Mesendoderm (in vitro differentiated cells): ENCODE measurements around the gene KBTBD8.

ENCODE experiments used
- DNase-seq: peaks from one replicate; pipeline ENCODE4 v3.0.0; 2013
- H2AK5ac ChIP-seq: 2 replicates; pipeline ENCODE4 v1.6.1; 2013; ENCODE audit warnings: low read length, inconsistent platforms
- H2BK120ac ChIP-seq: 2 replicates; pipeline ENCODE4 v1.6.1; 2013; ENCODE audit warnings: low read depth, mild to moderate bottlenecking, low read length, moderate library complexity, mixed read lengths
- H2BK15ac ChIP-seq: replicated peaks from 2 replicates; pipeline ENCODE4 v1.6.1; 2013; ENCODE audit warnings: low read depth, mild to moderate bottlenecking, moderate library complexity
- H2BK5ac ChIP-seq: 2 replicates; pipeline ENCODE4 v1.6.1; 2013; ENCODE audit warnings: low read length, inconsistent platforms
- H3K18ac ChIP-seq: 2 replicates; pipeline ENCODE4 v1.6.1; 2013; ENCODE audit warnings: mild to moderate bottlenecking, low read length, mixed read lengths
- H3K23ac ChIP-seq: one replicate; pipeline ENCODE4 v1.6.1; 2013; ENCODE audit warnings: low read length
- H3K27ac ChIP-seq: 2 replicates; pipeline ENCODE4 v1.5.1; 2013; ENCODE audit warnings: low read depth, mild to moderate bottlenecking, inconsistent platforms, low read length, moderate library complexity
- H3K27me3 ChIP-seq: 2 replicates; pipeline ENCODE4 v1.6.1; 2013; ENCODE audit warnings: low read length, control low read depth, mild to moderate bottlenecking, inconsistent platforms; ENCODE audit not compliant: insufficient read depth, poor library complexity
- H3K36me3 ChIP-seq: 2 replicates; pipeline ENCODE4 v1.6.1; 2013; ENCODE audit warnings: low read length, inconsistent platforms; ENCODE audit not compliant: control insufficient read depth, insufficient read depth
- H3K4ac ChIP-seq: one replicate; pipeline ENCODE4 v1.6.1; 2013; ENCODE audit warnings: low read depth, mild to moderate bottlenecking, low read length, moderate library complexity
- H3K4me1 ChIP-seq: 2 replicates; pipeline ENCODE4 v1.6.1; 2013; ENCODE audit warnings: low read depth, low read length, inconsistent platforms; ENCODE audit not compliant: control insufficient read depth
- H3K4me2 ChIP-seq: 2 replicates; pipeline ENCODE4 v1.6.1; 2013; ENCODE audit warnings: low read length
- H3K4me3 ChIP-seq: 2 replicates; pipeline ENCODE4 v1.5.1; 2013; ENCODE audit warnings: mild to moderate bottlenecking, low read length
- H3K56ac ChIP-seq: one replicate; pipeline ENCODE4 v1.6.1; 2013; ENCODE audit warnings: low read length
- H3K79me1 ChIP-seq: 2 replicates; pipeline ENCODE4 v1.6.1; 2013; ENCODE audit warnings: low read length, inconsistent platforms
- H3K79me2 ChIP-seq: 2 replicates; pipeline ENCODE4 v1.6.1; 2013; ENCODE audit warnings: mild to moderate bottlenecking, low read length; ENCODE audit not compliant: control insufficient read depth, insufficient read depth
- H3K9ac ChIP-seq: 2 replicates; pipeline ENCODE4 v1.6.1; 2013; ENCODE audit warnings: low read length, inconsistent platforms
- H4K5ac ChIP-seq: one replicate; pipeline ENCODE4 v1.6.1; 2013; ENCODE audit warnings: low read length
- H4K8ac ChIP-seq: one replicate; pipeline ENCODE4 v1.6.1; 2013; ENCODE audit warnings: low read depth, mild to moderate bottlenecking, control low read depth, low read length, moderate library complexity
- WGBS: extraction: QIAGEN DNeasy Blood & Tissue Kit; methylation state at CpG from one replicate; pipeline ENCODE4 v1.1.7; 2013; ENCODE audit warnings: low lambda C conversion rate, missing lambda C conversion rate; ENCODE audit not compliant: insufficient coverage; ENCODE audit errors: extremely low coverage; 5-methylcytosine and 5-hydroxymethylcytosine counted together

The KBTBD8 gene

GRCh38 chr3:67016522-67017080 lies 18.5 kb downstream of the KBTBD8 start:
- no peak overlapping the region for H3K18ac ChIP-seq
- WGBS = 100% methylated on average over 1 of the region's 3 CpGs

GRCh38 chr3:67017211-67017610 lies 19.1 kb downstream of the KBTBD8 start:
- H4K8ac ChIP-seq = no peak overlapping the region
- no peak overlapping the region for H3K18ac ChIP-seq
- no peak overlapping the region for H3K9ac ChIP-seq
- H3K36me3 ChIP-seq = no peaks in the 10 kb centered on the region
- no peak overlapping the region for H2AK5ac ChIP-seq
- no peak overlapping the region for H2BK5ac ChIP-seq
- no peak overlapping the region for H3K4ac ChIP-seq
- H3K4me2 ChIP-seq = no peak overlapping the region
- no peak overlapping the region for H3K56ac ChIP-seq
- DNase-seq = peak; percentile 90
- no peak overlapping the region for H3K27ac ChIP-seq
- no peak overlapping the region for H3K4me3 ChIP-seq
- no CpG with 5 or more reads among the region's 1 CpG for WGBS
- H4K5ac ChIP-seq = no peak overlapping the region
- no peaks in the 10 kb centered on the region for H3K27me3 ChIP-seq
- no peak overlapping the region for H3K23ac ChIP-seq
- H3K79me2 ChIP-seq = no peaks in the 10 kb centered on the region
- no peaks in the 10 kb centered on the region for H3K79me1 ChIP-seq
- no peak overlapping the region for H2BK120ac ChIP-seq
- H2BK15ac ChIP-seq = no peak overlapping the region
- H3K4me1 ChIP-seq = peaks cover 11% of the 10 kb centered on the region

More at GRCh38 chr3:67016522-67017080, 18.5 kb downstream of the KBTBD8 start:
- no peak overlapping the region for H3K4ac ChIP-seq
- no peaks in the 10 kb centered on the region for H3K36me3 ChIP-seq
- no peak overlapping the region for H2BK5ac ChIP-seq
- no peak overlapping the region for H3K56ac ChIP-seq
- no peaks in the 10 kb centered on the region for H3K79me2 ChIP-seq
- no peaks in the 10 kb centered on the region for H3K27me3 ChIP-seq
- no peak overlapping the region for H3K27ac ChIP-seq
- H3K4me1 ChIP-seq = peaks cover 15% of the 10 kb centered on the region
- H3K23ac ChIP-seq = no peak overlapping the region
- no peak overlapping the region for H3K9ac ChIP-seq
- no peak overlapping the region for H3K4me3 ChIP-seq
- no peak overlapping the region for H2BK120ac ChIP-seq
- H4K8ac ChIP-seq = no peak overlapping the region
- DNase-seq = no peak
- H2BK15ac ChIP-seq = peak overlapping the region; percentile 88
- H4K5ac ChIP-seq = no peak overlapping the region
- no peak overlapping the region for H2AK5ac ChIP-seq
- no peaks in the 10 kb centered on the region for H3K79me1 ChIP-seq
- no peak overlapping the region for H3K4me2 ChIP-seq

- WGBS = no CpG with 5 or more reads among the region's 12 CpGs
- Histone ChIP-seq H3K9ac (no peak overlapping the region), H2BK15ac (no peak overlapping the region)
Observed at GRCh38 chr3:67018105-67018788, 20.1 kb downstream of the KBTBD8 start.

GRCh38 chr3:67018789-67019526 lies 20.9 kb downstream of the KBTBD8 start:
- H3K23ac ChIP-seq = no peak overlapping the region
- H3K79me1 ChIP-seq = no peaks in the 10 kb centered on the region
- no peak overlapping the region for H3K56ac ChIP-seq
- H3K27me3 ChIP-seq = no peaks in the 10 kb centered on the region
- WGBS = no CpG with 5 or more reads among the region's 13 CpGs
- H2BK5ac ChIP-seq = no peak overlapping the region
- no peak overlapping the region for H3K9ac ChIP-seq
- H4K5ac ChIP-seq = no peak overlapping the region
- peaks cover 11% of the 10 kb centered on the region for H3K4me1 ChIP-seq
- DNase-seq = no peak
- no peak overlapping the region for H2BK120ac ChIP-seq
- H3K4ac ChIP-seq = no peak overlapping the region
- no peak overlapping the region for H2AK5ac ChIP-seq
- no peak overlapping the region for H2BK15ac ChIP-seq
- no peak overlapping the region for H4K8ac ChIP-seq
- no peak overlapping the region for H3K18ac ChIP-seq
- H3K4me3 ChIP-seq = no peak overlapping the region
- H3K27ac ChIP-seq = no peak overlapping the region
- no peaks in the 10 kb centered on the region for H3K79me2 ChIP-seq
- H3K36me3 ChIP-seq = no peaks in the 10 kb centered on the region
- no peak overlapping the region for H3K4me2 ChIP-seq

More at GRCh38 chr3:67018105-67018788, 20.1 kb downstream of the KBTBD8 start:
- Histone ChIP-seq H3K36me3 (no peaks in the 10 kb centered on the region), H3K4me1 (peaks cover 11% of the 10 kb centered on the region), H2BK5ac (no peak overlapping the region), H3K4me3 (no peak overlapping the region), H4K5ac (no peak overlapping the region), H3K23ac (no peak overlapping the region), H3K4me2 (no peak overlapping the region), H3K27ac (no peak overlapping the region), H3K27me3 (no peaks in the 10 kb centered on the region), H3K79me2 (no peaks in the 10 kb centered on the region), H3K4ac (no peak overlapping the region), H3K56ac (no peak overlapping the region), H3K18ac (no peak overlapping the region), H2BK120ac (no peak overlapping the region), H2AK5ac (no peak overlapping the region), H4K8ac (no peak overlapping the region), H3K79me1 (no peaks in the 10 kb centered on the region)
- no peak for DNase-seq

- Histone ChIP-seq H4K5ac (no peak overlapping the region), H4K8ac (no peak overlapping the region), H3K23ac (no peak overlapping the region), H3K18ac (no peak overlapping the region), H3K4me2 (no peak overlapping the region), H2BK120ac (no peak overlapping the region), H2BK5ac (no peak overlapping the region), H3K4me3 (no peak overlapping the region), H2BK15ac (no peak overlapping the region), H2AK5ac (peak overlapping the region; percentile 65), H3K27me3 (no peaks in the 10 kb centered on the region), H3K79me2 (no peaks in the 10 kb centered on the region), H3K79me1 (no peaks in the 10 kb centered on the region), H3K4ac (no peak overlapping the region), H3K4me1 (peaks cover 4% of the 10 kb centered on the region), H3K9ac (no peak overlapping the region), H3K36me3 (no peaks in the 10 kb centered on the region), H3K56ac (no peak overlapping the region), H3K27ac (no peak overlapping the region)
- no CpG with 5 or more reads among the region's 5 CpGs for WGBS
- DNase-seq = no peak
Observed at GRCh38 chr3:67028001-67028784, 30.1 kb downstream of the KBTBD8 start.
